SK-N-SH treated with all-trans-retinoic acid at 6 μM for 48 hours (cell line): ENCODE measurements around the gene MNT.

Experiments used
- ATAC-seq: fragments of 200-7000 bp; cut with Tn5 transposase; 3 replicates; pipeline ENCODE4 v1.9.1; 2020; ENCODE audit warnings: mild to moderate bottlenecking, moderate library complexity
- ARNTL ChIP-seq: fragments of 450-650 bp; formaldehyde crosslinking; IDR thresholded peaks from 2 replicates; pipeline ENCODE4 v1.5.0; 2020; ENCODE audit warnings: low read depth, mild to moderate bottlenecking, moderate library complexity, borderline replicate concordance
- BACH2 ChIP-seq: fragments of 250-450 bp; sonication (Bioruptor Pico); IDR thresholded peaks from 2 replicates; pipeline ENCODE4 v1.9.0; 2021; ENCODE audit warnings: mild to moderate bottlenecking, borderline replicate concordance
- CREB5 ChIP-seq: fragments of 250-450 bp; sonication (Bioruptor Pico); IDR thresholded peaks from 2 replicates; pipeline ENCODE4 v1.5.1; 2020; ENCODE audit warnings: low read depth, mild to moderate bottlenecking, moderate library complexity
- CSDC2 ChIP-seq: fragments of 250-450 bp; sonication (Bioruptor Pico); IDR thresholded peaks from 2 replicates; pipeline ENCODE4 v1.5.0; 2020; ENCODE audit warnings: mild to moderate bottlenecking, moderate library complexity
- CSRNP3 ChIP-seq: fragments of 250-450 bp; sonication (Bioruptor Pico); IDR thresholded peaks from 2 replicates; pipeline ENCODE4 v1.5.1; 2021; ENCODE audit warnings: mild to moderate bottlenecking, moderate library complexity
- ESRRG ChIP-seq: fragments of 250-450 bp; sonication (Bioruptor Pico); IDR thresholded peaks from 2 replicates; pipeline ENCODE4 v1.6.1; 2021; ENCODE audit warnings: mild to moderate bottlenecking
- GLIS3 ChIP-seq: fragments of 250-450 bp; sonication (Bioruptor Pico); IDR thresholded peaks from 2 replicates; pipeline ENCODE4 v1.5.0; 2020; ENCODE audit warnings: mild to moderate bottlenecking, moderate library complexity
- ISL1 ChIP-seq: fragments of 250-450 bp; sonication (Bioruptor Pico); IDR thresholded peaks from 2 replicates; pipeline ENCODE4 v2.1.2; 2022; ENCODE audit warnings: mild to moderate bottlenecking, moderate library complexity
- OSR1 ChIP-seq: fragments of 250-450 bp; sonication (Bioruptor Pico); IDR thresholded peaks from 2 replicates; pipeline ENCODE4 v1.8.0; 2022; ENCODE audit warnings: moderate library complexity, mild to moderate bottlenecking, inconsistent platforms
- PATZ1 ChIP-seq: fragments of 250-450 bp; sonication (Bioruptor Pico); IDR thresholded peaks from 2 replicates; pipeline ENCODE4 v1.8.0; 2020; ENCODE audit warnings: mild to moderate bottlenecking, moderate library complexity, borderline replicate concordance
- POU6F1 ChIP-seq: fragments of 250-450 bp; sonication (Bioruptor Pico); IDR thresholded peaks from 2 replicates; pipeline ENCODE4 v1.8.0; 2021; ENCODE audit warnings: low read depth, mild to moderate bottlenecking, moderate library complexity, borderline replicate concordance
- SNAI2 ChIP-seq: fragments of 250-450 bp; sonication (Bioruptor Pico); IDR thresholded peaks from 2 replicates; pipeline ENCODE4 v1.5.0; 2020; ENCODE audit warnings: mild to moderate bottlenecking, moderate library complexity
- TCF4 ChIP-seq: fragments of 250-450 bp; sonication (Bioruptor Pico); IDR thresholded peaks from 2 replicates; pipeline ENCODE4 v1.8.0; 2021; ENCODE audit warnings: mild to moderate bottlenecking, moderate library complexity, borderline replicate concordance
- TOX ChIP-seq: fragments of 250-450 bp; sonication (Bioruptor Pico); IDR thresholded peaks from 2 replicates; pipeline ENCODE4 v1.8.0; 2021; ENCODE audit warnings: mild to moderate bottlenecking, moderate library complexity, borderline replicate concordance
- TSHZ2 ChIP-seq: fragments of 250-450 bp; sonication (Bioruptor Pico); IDR thresholded peaks from 2 replicates; pipeline ENCODE4 v1.5.0; 2020; ENCODE audit warnings: mild to moderate bottlenecking, moderate library complexity
- ZC3H10 ChIP-seq: fragments of 250-450 bp; sonication (Bioruptor Pico); IDR thresholded peaks from 2 replicates; pipeline ENCODE4 v1.5.1; 2021; ENCODE audit warnings: mild to moderate bottlenecking, moderate library complexity
- ZFP3 ChIP-seq: fragments of 250-450 bp; sonication (Bioruptor Pico); IDR thresholded peaks from 2 replicates; pipeline ENCODE4 v1.5.0; 2020; ENCODE audit warnings: mild to moderate bottlenecking, moderate library complexity
- ZFP30 ChIP-seq: fragments of 450-650 bp; formaldehyde crosslinking; IDR thresholded peaks from 2 replicates; pipeline ENCODE4 v1.5.0; 2022; ENCODE audit warnings: mild to moderate bottlenecking, moderate library complexity
- ZNF565 ChIP-seq: fragments of 450-650 bp; formaldehyde crosslinking; conservative IDR thresholded peaks from 2 replicates; pipeline ENCODE4 v1.5.0; 2020; ENCODE audit warnings: low read depth, mild to moderate bottlenecking, moderate library complexity
- ZNF8 ChIP-seq: fragments of 450-650 bp; formaldehyde crosslinking; IDR thresholded peaks from 2 replicates; pipeline ENCODE4 v1.5.0; 2020; ENCODE audit warnings: mild to moderate bottlenecking, moderate library complexity

MNT gene

GRCh38 chr17:2390199-2390836 lies 10.5 kb downstream of the MNT start (continued):
- no peak for TF ChIP-seq CSDC2
- no peak for TF ChIP-seq ZNF565 (CRISPR knock-in tag)
- TF ChIP-seq OSR1 (CRISPR knock-in tag), result no peak
- TF ChIP-seq ZFP30 (CRISPR knock-in tag), result no peak
- TF ChIP-seq, all 23 proteins: peak for 0

- no peak for ATAC-seq
- TF ChIP-seq POU6F1 (CRISPR knock-in tag) (no peak), TOX (CRISPR knock-in tag) (no peak), ZNF8 (no peak), ZNF565 (CRISPR knock-in tag) (no peak), GLIS3 (CRISPR knock-in tag) (no peak), PATZ1 (CRISPR knock-in tag) (no peak), CREB5 (CRISPR knock-in tag) (no peak), TSHZ2 (CRISPR knock-in tag) (no peak), ZC3H10 (CRISPR knock-in tag) (no peak), ESRRG (CRISPR knock-in tag) (no peak), TCF4 (CRISPR knock-in tag) (no peak)
These were observed 12.2 kb downstream of the MNT start for GRCh38 chr17:2388683-2389055.

GRCh38 chr17:2388020-2388682 lies 12.7 kb downstream of the MNT start:
- ATAC-seq, result no peak
- TF ChIP-seq TSHZ2 (CRISPR knock-in tag) (no peak), ARNTL (CRISPR knock-in tag) (no peak), ZC3H10 (CRISPR knock-in tag) (no peak), PATZ1 (CRISPR knock-in tag) (no peak), SNAI2 (CRISPR knock-in tag) (no peak), BACH2 (CRISPR knock-in tag) (no peak), ZNF8 (no peak), CSRNP3 (CRISPR knock-in tag) (no peak), CREB5 (CRISPR knock-in tag) (no peak), ZFP3 (CRISPR knock-in tag) (no peak), ISL1 (CRISPR knock-in tag) (no peak), CSDC2 (no peak)
